Hepatocyte (in vitro differentiated cells): ENCODE data around the gene CBX7. TPM values are rescaled to one million over a fixed set of nuclear protein-coding genes. Genes with fewer than 3 reads are reported as not detected.
A peak's percentile ranks its signal among the peaks of the same experiment; 100 is the strongest.

Experiments used
- DNase-seq: peaks from one replicate; pipeline ENCODE4 v3.0.0-alpha.2; 2016; ENCODE audit warnings: low spot score
- H2AFZ ChIP-seq: fragments of 200-600 bp; sonication (generic); 2 replicates; pipeline ENCODE4 v1.6.0; 2016; ENCODE audit warnings: antibody characterized with exemption, mild to moderate bottlenecking
- H3K27ac ChIP-seq: fragments of 200-600 bp; sonication (generic); 2 replicates; pipeline ENCODE4 v1.5.1; 2016; ENCODE audit warnings: mild to moderate bottlenecking
- H3K27me3 ChIP-seq: fragments of 200-600 bp; sonication (generic); 2 replicates; pipeline ENCODE4 v1.6.1; 2016
- H3K36me3 ChIP-seq: fragments of 200-600 bp; sonication (generic); replicated peaks from 2 replicates; pipeline ENCODE4 v1.5.1; 2016; ENCODE audit warnings: low read depth; ENCODE audit not compliant: insufficient read depth
- H3K4me1 ChIP-seq: fragments of 200-600 bp; sonication (generic); 2 replicates; pipeline ENCODE4 v1.5.1; 2016; ENCODE audit warnings: mild to moderate bottlenecking, moderate library complexity; ENCODE audit not compliant: insufficient read depth
- H3K4me2 ChIP-seq: fragments of 200-600 bp; sonication (generic); 2 replicates; pipeline ENCODE4 v1.6.0; 2016
- H3K4me3 ChIP-seq: fragments of 200-600 bp; sonication (generic); 2 replicates; pipeline ENCODE4 v1.5.1; 2016; ENCODE audit warnings: mild to moderate bottlenecking
- H3K79me2 ChIP-seq: fragments of 200-600 bp; sonication (generic); 2 replicates; pipeline ENCODE4 v1.6.0; 2017; ENCODE audit warnings: mild to moderate bottlenecking
- H3K9me2 ChIP-seq: fragments of 200-600 bp; sonication (generic); replicated peaks from 2 replicates; pipeline ENCODE4 v1.6.0; 2017; ENCODE audit warnings: mild to moderate bottlenecking; ENCODE audit not compliant: insufficient read depth
- H3K9me3 ChIP-seq: fragments of 200-600 bp; sonication (generic); 2 replicates; pipeline ENCODE4 v1.5.1; 2016; ENCODE audit warnings: low read depth, mild to moderate bottlenecking
- H4K20me1 ChIP-seq: fragments of 200-600 bp; sonication (generic); 2 replicates; pipeline ENCODE4 v1.6.0; 2016; ENCODE audit warnings: mild to moderate bottlenecking; ENCODE audit not compliant: insufficient read depth, poor library complexity, severe bottlenecking
- EZH2 ChIP-seq: fragments of 200-600 bp; sonication (generic); IDR thresholded peaks from 2 replicates; pipeline ENCODE4 v1.6.1; 2016; ENCODE audit warnings: antibody characterized with exemption, mild to moderate bottlenecking, borderline replicate concordance
- EZH2phosphoT487 ChIP-seq: fragments of 200-600 bp; sonication (generic); IDR thresholded peaks from one replicate; pipeline ENCODE4 v1.6.1; 2018; ENCODE audit warnings: antibody characterized with exemption, mild to moderate bottlenecking, low read depth, moderate library complexity; ENCODE audit not compliant: unreplicated experiment, severe bottlenecking
- WGBS: methylation state at CpG from one replicate; pipeline ENCODE4 v1.1.6; 2016; ENCODE audit warnings: low lambda C conversion rate; ENCODE audit errors: missing lambda C conversion rate; 5-methylcytosine and 5-hydroxymethylcytosine counted together
- polyA plus RNA-seq: library from polyadenylated mRNA; unstranded; fragments of >200 nt; fragmentation: Nextera tagmentation; extraction: Ambion mirVana; gene quantifications from 2 replicates; pipeline ENCODE4 v1.2.1, GENCODE V29; 2016
- total RNA-seq: library from RNA; depleted of rRNA; stranded (reverse); fragments of >200 nt; gene quantifications from 2 replicates; pipeline ENCODE4 v1.2.3, GENCODE V29; 2014
- TF ChIP-seq, protein P1 (sequence below): fragments of 200-600 bp; sonication (generic); IDR thresholded peaks from 2 replicates; pipeline ENCODE4 v1.5.1; 2016; ENCODE audit warnings: antibody characterized with exemption, mild to moderate bottlenecking; ENCODE audit not compliant: poor library complexity

Gene CBX7
- total and polyA plus RNA-seq, 2 experiments from 2014 or later, result 4.2 to 9.6 TPM

DNA sequence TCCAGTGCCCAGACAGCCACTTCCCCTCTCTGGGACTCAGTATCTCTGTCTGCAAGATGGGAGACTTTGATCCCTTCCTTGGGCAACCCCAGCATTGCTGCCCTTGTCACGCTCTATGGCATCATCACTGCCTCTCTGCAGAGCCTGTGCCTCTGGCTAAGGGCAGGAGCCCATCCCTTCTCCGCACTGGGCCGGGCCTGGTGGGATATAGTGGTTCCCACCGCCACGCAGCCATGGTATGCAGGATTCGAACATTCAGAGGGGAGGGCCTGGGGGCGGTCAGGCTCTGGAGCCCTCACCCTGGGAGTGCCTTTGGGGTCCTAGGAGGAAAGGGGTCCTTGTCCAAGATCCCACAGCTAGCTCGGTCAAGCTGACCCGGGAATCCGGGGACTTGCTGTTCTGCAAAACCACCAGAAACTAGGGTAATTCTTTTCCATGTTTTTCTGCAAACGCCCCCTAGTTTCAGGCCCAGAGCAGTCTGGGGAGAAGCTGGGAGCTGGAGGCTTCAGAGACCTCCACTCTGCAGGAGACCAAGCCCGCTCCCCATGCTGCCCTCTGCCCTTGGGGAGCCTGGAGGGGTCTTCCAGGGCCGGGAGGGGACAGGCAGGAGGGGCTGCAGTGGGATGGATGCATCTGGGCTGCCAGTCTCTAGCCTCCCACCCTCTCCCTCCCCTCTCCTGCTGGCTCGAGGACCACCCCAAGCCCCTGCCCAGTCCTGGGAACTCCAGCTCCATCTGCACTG, 24.4 kb upstream of the CBX7 start:
- Histone ChIP-seq H3K36me3 (no peaks in the 10 kb centered on the region), H3K4me2 (no peak overlapping the region), H3K79me2 (no peaks in the 10 kb centered on the region), H3K27me3 (no peaks in the 10 kb centered on the region), H2AFZ (no peak overlapping the region), H4K20me1 (no peaks in the 10 kb centered on the region), H3K4me1 (peaks cover 26% of the 10 kb centered on the region), H3K9me3 (no peaks in the 10 kb centered on the region), H3K4me3 (no peak overlapping the region), H3K27ac (peak overlapping the region; percentile 66), H3K9me2 (no peaks in the 10 kb centered on the region)
- 87% methylated on average over 14 of the region's 14 CpGs for WGBS
- no peak for DNase-seq
- TF ChIP-seq, protein P1, sequence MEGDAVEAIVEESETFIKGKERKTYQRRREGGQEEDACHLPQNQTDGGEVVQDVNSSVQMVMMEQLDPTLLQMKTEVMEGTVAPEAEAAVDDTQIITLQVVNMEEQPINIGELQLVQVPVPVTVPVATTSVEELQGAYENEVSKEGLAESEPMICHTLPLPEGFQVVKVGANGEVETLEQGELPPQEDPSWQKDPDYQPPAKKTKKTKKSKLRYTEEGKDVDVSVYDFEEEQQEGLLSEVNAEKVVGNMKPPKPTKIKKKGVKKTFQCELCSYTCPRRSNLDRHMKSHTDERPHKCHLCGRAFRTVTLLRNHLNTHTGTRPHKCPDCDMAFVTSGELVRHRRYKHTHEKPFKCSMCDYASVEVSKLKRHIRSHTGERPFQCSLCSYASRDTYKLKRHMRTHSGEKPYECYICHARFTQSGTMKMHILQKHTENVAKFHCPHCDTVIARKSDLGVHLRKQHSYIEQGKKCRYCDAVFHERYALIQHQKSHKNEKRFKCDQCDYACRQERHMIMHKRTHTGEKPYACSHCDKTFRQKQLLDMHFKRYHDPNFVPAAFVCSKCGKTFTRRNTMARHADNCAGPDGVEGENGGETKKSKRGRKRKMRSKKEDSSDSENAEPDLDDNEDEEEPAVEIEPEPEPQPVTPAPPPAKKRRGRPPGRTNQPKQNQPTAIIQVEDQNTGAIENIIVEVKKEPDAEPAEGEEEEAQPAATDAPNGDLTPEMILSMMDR, result no peak
- TF ChIP-seq EZH2phosphoT487 (no peak), EZH2 (no peak)

DNA sequence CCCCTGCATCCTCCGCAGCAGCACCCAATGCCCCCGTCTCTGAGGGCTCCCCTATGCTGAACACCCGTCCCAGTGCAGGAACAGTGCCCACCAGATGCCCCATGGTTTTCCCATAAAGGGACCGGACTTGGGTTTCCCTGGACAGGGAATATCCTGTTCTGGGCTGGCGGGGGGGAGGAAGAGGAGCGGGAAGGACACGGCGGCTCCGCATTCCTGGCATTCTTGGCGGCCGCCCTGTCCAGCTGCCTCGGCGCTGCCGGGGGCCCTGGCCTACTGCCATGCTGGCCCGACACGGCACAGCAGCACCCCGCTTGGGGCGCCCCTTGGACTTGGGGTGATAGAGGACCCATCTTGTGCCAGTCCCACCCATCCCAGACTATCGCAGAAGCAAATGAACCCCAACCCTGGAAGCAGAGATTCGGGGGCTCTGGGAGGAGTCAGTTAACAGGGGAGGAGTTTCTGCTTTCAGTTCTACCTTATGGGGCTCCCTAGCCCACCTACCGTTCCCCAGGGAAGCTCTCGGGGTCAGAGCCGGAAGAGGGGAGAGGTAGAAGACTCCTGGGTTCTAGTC, 23.7 kb upstream of the CBX7 start:
- Histone ChIP-seq H2AFZ (no peak overlapping the region), H4K20me1 (no peaks in the 10 kb centered on the region), H3K4me1 (peaks cover 26% of the 10 kb centered on the region), H3K27ac (peak overlapping the region; percentile 66), H3K27me3 (no peaks in the 10 kb centered on the region), H3K36me3 (no peaks in the 10 kb centered on the region), H3K9me3 (no peaks in the 10 kb centered on the region), H3K4me2 (peak overlapping the region; percentile 53), H3K9me2 (no peaks in the 10 kb centered on the region), H3K4me3 (no peak overlapping the region), H3K79me2 (no peaks in the 10 kb centered on the region)
- 46% methylated on average over 23 of the region's 23 CpGs for WGBS
- DNase-seq, result peak; percentile 58
- TF ChIP-seq EZH2, result no peak
- TF ChIP-seq, protein P1, result no peak

DNA sequence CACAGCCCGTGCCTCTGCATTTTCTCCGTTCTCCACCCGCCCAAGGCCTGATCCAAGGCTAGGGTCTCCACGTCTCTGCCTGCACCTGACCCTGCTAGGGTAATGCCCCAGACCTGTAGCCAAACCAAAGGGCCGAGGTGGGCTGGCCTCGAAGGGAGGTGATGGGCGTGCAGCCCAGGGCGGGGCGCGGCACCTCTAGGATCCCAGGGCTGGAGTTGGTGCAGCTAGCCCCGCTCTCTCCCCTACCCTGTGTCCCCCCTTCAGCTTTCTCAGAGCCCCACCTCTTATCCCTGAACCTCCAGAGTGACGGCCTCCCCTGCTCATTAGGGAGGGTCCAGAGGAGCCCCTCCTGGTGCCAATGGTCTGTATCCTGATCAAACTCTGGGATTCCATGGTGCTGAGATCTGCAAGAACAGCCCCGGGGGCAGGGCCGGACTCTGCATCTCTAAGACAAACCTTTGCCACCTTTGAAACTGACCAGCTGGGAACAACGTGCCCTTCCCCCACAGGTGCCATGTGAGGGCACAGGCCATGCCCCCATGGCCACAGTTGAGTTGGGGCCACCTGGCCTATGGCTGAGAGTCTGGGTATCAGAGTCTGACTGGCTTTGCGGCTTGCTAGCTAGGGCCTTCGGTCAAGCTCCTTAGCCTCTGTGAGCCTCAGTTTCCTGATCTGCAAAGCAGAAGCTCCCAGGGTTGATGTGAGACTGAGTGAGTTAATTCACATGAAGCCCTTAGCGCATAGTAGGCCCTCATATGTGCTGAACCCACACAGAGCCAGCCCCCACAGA, 23.1 kb upstream of the CBX7 start:
- H3K4me3 ChIP-seq, result no peak overlapping the region
- H3K27me3 ChIP-seq, result no peaks in the 10 kb centered on the region
- H4K20me1 ChIP-seq, result no peaks in the 10 kb centered on the region
- no peak overlapping the region for H2AFZ ChIP-seq
- TF ChIP-seq EZH2 (no peak), EZH2phosphoT487 (no peak)
- TF ChIP-seq, protein P1, result no peak
- H3K27ac ChIP-seq, result peak overlapping the region; percentile 66
- peaks cover 30% of the 10 kb centered on the region for H3K4me1 ChIP-seq
- 85% methylated on average over 18 of the region's 18 CpGs for WGBS
- H3K4me2 ChIP-seq, result peak overlapping the region; percentile 53
- no peaks in the 10 kb centered on the region for H3K79me2 ChIP-seq
- no peaks in the 10 kb centered on the region for H3K36me3 ChIP-seq
- H3K9me3 ChIP-seq, result no peaks in the 10 kb centered on the region
- no peaks in the 10 kb centered on the region for H3K9me2 ChIP-seq
- no peak for DNase-seq
